ENCODE data around the gene LRRN4. TPM values are rescaled to one million over a fixed set of nuclear protein-coding genes. Genes with fewer than 3 reads are reported as not detected.
"Not testable (repeated sequence)": the region's sequence is repeated elsewhere in the genome, so short reads cannot be mapped to it uniquely, and the experiment has no call there.

Gene LRRN4
- total RNA-seq, 4 donors from 2014 or later, result not detected

- Histone ChIP-seq H3K4me3 (no peak overlapping the region), H3K27ac (no peak overlapping the region), H3K36me3 (no peaks in the 10 kb centered on the region), H3K9me3 (no peaks in the 10 kb centered on the region), H3K4me1 (no peaks in the 10 kb centered on the region), H3K27me3 (peaks cover 9 to 17% (median 16%) of the 10 kb centered on the region in 3 donors)
- no peak for ATAC-seq
- DNase-seq, result no peak
- intact Hi-C loops (cut with DNase I; ENCODE audit: low total_unique reads) (no loop called here), in situ Hi-C loops (cut with MboI; ENCODE audit: low sequenced_read_pairs in 4 of 4) (no loop called here)
- TF ChIP-seq POLR2A (IDR thresholded peaks at IDR 0.05) (no peak), CTCF (IDR thresholded peaks at IDR 0.05 in 4 of 5, conservative IDR thresholded peaks at IDR 0.05 in 1 of 5) (no peak)
These were observed 1.4 kb upstream of the LRRN4 start for GRCh38 chr20:6055161-6055783.

- in situ Hi-C loops (cut with MboI; ENCODE audit: low sequenced_read_pairs in 4 of 4); ATAC-seq; intact Hi-C loops (cut with DNase I; ENCODE audit: low total_unique reads); H3K27ac ChIP-seq; DNase-seq; H3K4me3 ChIP-seq; H3K9me3 ChIP-seq; H3K4me1 ChIP-seq; H3K36me3 ChIP-seq: not testable (repeated sequence)
- H3K27me3 ChIP-seq, result peaks cover 9 to 19% (median 16%) of the 10 kb centered on the region in 3 donors
These were observed 810 bp upstream of the LRRN4 start for GRCh38 chr20:6054689-6055051.

GRCh38 chr20:6053064-6053775 lies 640 bp downstream of the LRRN4 start:
- DNase-seq (no peak), ATAC-seq (no peak)
- Histone ChIP-seq H3K4me3 (no peak overlapping the region), H3K27ac (no peak overlapping the region), H3K9me3 (no peaks in the 10 kb centered on the region), H3K36me3 (no peaks in the 10 kb centered on the region), H3K4me1 (no peaks in the 10 kb centered on the region), H3K27me3 (peaks cover 9 to 19% (median 16%) of the 10 kb centered on the region in 3 donors)
- intact Hi-C loops (cut with DNase I; ENCODE audit: low total_unique reads), result no loop called here
- in situ Hi-C loops (cut with MboI; ENCODE audit: low sequenced_read_pairs in 4 of 4), result no loop called here
- TF ChIP-seq CTCF (IDR thresholded peaks at IDR 0.05 in 4 of 5, conservative IDR thresholded peaks at IDR 0.05 in 1 of 5) (no peak), POLR2A (IDR thresholded peaks at IDR 0.05) (no peak)

GRCh38 chr20:6051505-6051904 lies 2.4 kb downstream of the LRRN4 start:
- ATAC-seq, result no peak
- Histone ChIP-seq H3K4me1 (no peaks in the 10 kb centered on the region), H3K36me3 (no peaks in the 10 kb centered on the region), H3K4me3 (no peak overlapping the region), H3K27ac (no peak overlapping the region), H3K27me3 (peaks cover 9 to 16% (median 13%) of the 10 kb centered on the region in 3 donors), H3K9me3 (no peaks in the 10 kb centered on the region)
- in situ Hi-C loops (cut with MboI; ENCODE audit: low sequenced_read_pairs in 4 of 4) (no loop called here), intact Hi-C loops (cut with DNase I; ENCODE audit: low total_unique reads) (no loop called here)
- TF ChIP-seq CTCF (IDR thresholded peaks at IDR 0.05 in 4 of 5, conservative IDR thresholded peaks at IDR 0.05 in 1 of 5), result no peak
- TF ChIP-seq POLR2A (IDR thresholded peaks at IDR 0.05), result no peak
- no peak for DNase-seq

- Histone ChIP-seq H3K27me3 (peaks cover 9 to 16% (median 13%) of the 10 kb centered on the region in 3 donors), H3K4me1 (no peaks in the 10 kb centered on the region), H3K27ac (no peak overlapping the region), H3K4me3 (no peak overlapping the region), H3K36me3 (no peaks in the 10 kb centered on the region), H3K9me3 (no peaks in the 10 kb centered on the region)
- DNase-seq (no peak), ATAC-seq (no peak)
- intact Hi-C loops (cut with DNase I; ENCODE audit: low total_unique reads) (no loop called here), in situ Hi-C loops (cut with MboI; ENCODE audit: low sequenced_read_pairs in 4 of 4) (no loop called here)
- no peak for TF ChIP-seq CTCF (IDR thresholded peaks at IDR 0.05 in 4 of 5, conservative IDR thresholded peaks at IDR 0.05 in 1 of 5)
- no peak for TF ChIP-seq POLR2A (IDR thresholded peaks at IDR 0.05)
These were observed 5.5 kb downstream of the LRRN4 start for GRCh38 chr20:6048391-6048790.

Data from gastrocnemius medialis (tissue), 4 donors.